Mononuclear cell (primary cell): ENCODE measurements around the gene HARS1. TPM values are rescaled to one million over a fixed set of nuclear protein-coding genes. Genes with fewer than 3 reads are reported as not detected.
"Not testable (repeated sequence)": the region's sequence is repeated elsewhere in the genome, so short reads cannot be mapped to it uniquely, and the experiment has no call there.

ENCODE experiments used
- H3K27me3 ChIP-seq: 2 replicates; pipeline ENCODE4 v1.6.0; 2011; ENCODE audit warnings: low read length, control low read depth; ENCODE audit not compliant: insufficient read depth
- H3K4me1 ChIP-seq: 2 replicates; pipeline ENCODE4 v1.5.1; 2011; ENCODE audit warnings: mild to moderate bottlenecking, low read length, control low read depth; ENCODE audit not compliant: insufficient read depth
- H3K4me3 ChIP-seq: 2 replicates; pipeline ENCODE4 v1.5.1; 2011; ENCODE audit warnings: mild to moderate bottlenecking, low read length, moderate library complexity
- H3K9me3 ChIP-seq: 2 replicates; pipeline ENCODE4 v1.5.1; 2011; ENCODE audit warnings: low read depth, mild to moderate bottlenecking, control low read depth, low read length
- total RNA-seq: library from RNA; depleted of rRNA; stranded (reverse); fragments of >200 nt; gene quantifications from one replicate; pipeline ENCODE4 v1.2.3, GENCODE V29; 2012

The HARS1 gene
- 26.0 TPM for total RNA-seq

- H3K9me3 ChIP-seq = no peaks in the 10 kb centered on the region
- no peaks in the 10 kb centered on the region for H3K27me3 ChIP-seq
- peak within 1 kb of the TSS; percentile 79 for H3K4me3 ChIP-seq
- peaks cover 26% of the 10 kb centered on the region for H3K4me1 ChIP-seq
Measured at GRCh38 chr5:140690941-140691924, at the start of gene HARS1, which contains the start of gene HARS2. Gene HARS1 (minus strand): TSS chr5:140691370. CDS start chr5:140691304, 66 bp downstream. Gene HARS2 (plus strand): TSS chr5:140691455. CDS start chr5:140691649, 194 bp downstream.

GRCh38 chr5:140737486-140737885 lies 46.3 kb upstream of the HARS1 start:
- H3K4me1 ChIP-seq = no peaks in the 10 kb centered on the region
- H3K4me3 ChIP-seq = no peak overlapping the region

GRCh38 chr5:140734354-140734753 lies 43.2 kb upstream of the HARS1 start:
- H3K27me3 ChIP-seq = peaks cover 25% of the 10 kb centered on the region
- H3K4me3 ChIP-seq = no peak overlapping the region
- no peaks in the 10 kb centered on the region for H3K9me3 ChIP-seq
- H3K4me1 ChIP-seq = no peaks in the 10 kb centered on the region

More at GRCh38 chr5:140737486-140737885, 46.3 kb upstream of the HARS1 start:
- Histone ChIP-seq H3K9me3 (no peaks in the 10 kb centered on the region), H3K27me3 (peaks cover 18% of the 10 kb centered on the region)

GRCh38 chr5:140733098-140733497 lies 41.9 kb upstream of the HARS1 start:
- Histone ChIP-seq H3K4me1 (no peaks in the 10 kb centered on the region), H3K9me3 (no peaks in the 10 kb centered on the region), H3K27me3 (peaks cover 31% of the 10 kb centered on the region), H3K4me3 (no peak overlapping the region)

- Histone ChIP-seq H3K27me3 (peaks cover 28% of the 10 kb centered on the region), H3K9me3 (no peaks in the 10 kb centered on the region), H3K4me3 (no peak overlapping the region), H3K4me1 (peaks cover 4% of the 10 kb centered on the region)
Measured at GRCh38 chr5:140725799-140726471, 34.8 kb upstream of the HARS1 start.

GRCh38 chr5:140721395-140721794 lies 30.2 kb upstream of the HARS1 start:
- H3K4me3 ChIP-seq, H3K9me3 ChIP-seq, H3K4me1 ChIP-seq: not testable (repeated sequence)
- H3K27me3 ChIP-seq = peaks cover 16% of the 10 kb centered on the region

GRCh38 chr5:140720738-140721137 lies 29.6 kb upstream of the HARS1 start:
- not testable (repeated sequence) for H3K4me1 ChIP-seq, H3K9me3 ChIP-seq, H3K4me3 ChIP-seq
- peaks cover 11% of the 10 kb centered on the region for H3K27me3 ChIP-seq

GRCh38 chr5:140718266-140718592 lies 27.1 kb upstream of the HARS1 start:
- Histone ChIP-seq H3K9me3 (no peaks in the 10 kb centered on the region), H3K4me3 (no peak overlapping the region), H3K4me1 (no peaks in the 10 kb centered on the region), H3K27me3 (no peaks in the 10 kb centered on the region)

- not testable (repeated sequence) for H3K27me3 ChIP-seq, H3K9me3 ChIP-seq, H3K4me3 ChIP-seq, H3K4me1 ChIP-seq
Measured at GRCh38 chr5:140716238-140716637, 25.1 kb upstream of the HARS1 start.

GRCh38 chr5:140713562-140714094 lies 22.5 kb upstream of the HARS1 start:
- Histone ChIP-seq H3K4me3 (no peak overlapping the region), H3K4me1 (peaks cover 7% of the 10 kb centered on the region)

GRCh38 chr5:140711794-140712193 lies 20.6 kb upstream of the HARS1 start:
- peaks cover 7% of the 10 kb centered on the region for H3K4me1 ChIP-seq
- no peak overlapping the region for H3K4me3 ChIP-seq
- no peaks in the 10 kb centered on the region for H3K9me3 ChIP-seq
- no peaks in the 10 kb centered on the region for H3K27me3 ChIP-seq

More at GRCh38 chr5:140713562-140714094, 22.5 kb upstream of the HARS1 start:
- H3K27me3 ChIP-seq = no peaks in the 10 kb centered on the region
- no peaks in the 10 kb centered on the region for H3K9me3 ChIP-seq

- Histone ChIP-seq H3K9me3 (no peaks in the 10 kb centered on the region), H3K27me3 (no peaks in the 10 kb centered on the region), H3K4me3 (peak overlapping the region; percentile 89), H3K4me1 (peaks cover 7% of the 10 kb centered on the region)
Measured at GRCh38 chr5:140710899-140711552, 19.9 kb upstream of the HARS1 start.

- not testable (repeated sequence) for H3K4me3 ChIP-seq
Measured at GRCh38 chr5:140708787-140709186, 17.6 kb upstream of the HARS1 start.

GRCh38 chr5:140707812-140708211 lies 16.6 kb upstream of the HARS1 start:
- Histone ChIP-seq H3K4me3 (no peak overlapping the region), H3K27me3 (no peaks in the 10 kb centered on the region), H3K9me3 (no peaks in the 10 kb centered on the region), H3K4me1 (peaks cover 7% of the 10 kb centered on the region)

More at GRCh38 chr5:140708787-140709186, 17.6 kb upstream of the HARS1 start:
- H3K27me3 ChIP-seq, H3K9me3 ChIP-seq, H3K4me1 ChIP-seq: not testable (repeated sequence)
